Activated CD4-positive, alpha-beta T cell treated with anti-CD3 and anti-CD28 coated beads, Interleukin-2, amount 50 U/mL, for 48 hours (primary cell): ENCODE data around the gene BCKDK.
"Not testable (repeated sequence)": the region's sequence is repeated elsewhere in the genome, so short reads cannot be mapped to it uniquely, and the experiment has no call there.

Experiments used
- DNase-seq, 2 experiments: peaks; one replicate each; pipeline ENCODE4 v3.0.0-alpha.2; 2020

Gene BCKDK

DNA sequence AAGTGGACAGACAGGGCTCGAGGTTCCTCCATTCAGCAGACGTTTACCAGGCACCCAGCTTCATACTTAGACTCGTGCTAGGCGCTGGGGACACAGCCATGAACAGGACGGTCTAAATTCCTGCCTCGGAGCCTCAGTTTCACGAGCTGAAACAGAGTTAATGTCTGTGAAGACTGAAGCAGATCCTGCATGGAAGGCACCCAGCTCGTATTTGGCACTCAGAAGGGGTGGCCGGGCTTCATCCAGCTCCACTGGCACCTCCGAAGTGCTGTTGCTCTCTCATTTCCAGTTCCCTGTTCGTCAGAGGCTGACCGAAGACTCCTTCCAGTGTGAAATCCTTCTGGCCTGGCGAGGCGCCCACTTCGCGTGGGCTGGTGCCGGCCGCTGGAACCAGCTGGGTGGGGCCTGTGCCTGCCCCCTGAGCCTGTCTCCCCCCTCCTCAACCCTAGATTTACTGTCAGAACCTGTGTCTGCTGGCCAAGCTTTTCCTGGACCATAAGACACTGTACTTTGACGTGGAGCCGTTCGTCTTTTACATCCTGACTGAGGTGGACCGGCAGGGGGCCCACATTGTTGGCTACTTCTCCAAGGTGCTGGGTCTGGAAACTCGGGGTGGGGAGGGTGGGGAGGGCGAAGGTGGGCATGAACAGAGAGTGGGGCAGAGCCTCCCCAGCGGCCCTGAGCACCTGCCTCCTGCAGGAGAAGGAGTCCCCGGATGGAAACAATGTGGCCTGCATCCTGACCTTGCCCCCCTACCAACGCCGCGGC is 21.6 kb downstream of the BCKDK start:
- no peak for DNase-seq

DNA sequence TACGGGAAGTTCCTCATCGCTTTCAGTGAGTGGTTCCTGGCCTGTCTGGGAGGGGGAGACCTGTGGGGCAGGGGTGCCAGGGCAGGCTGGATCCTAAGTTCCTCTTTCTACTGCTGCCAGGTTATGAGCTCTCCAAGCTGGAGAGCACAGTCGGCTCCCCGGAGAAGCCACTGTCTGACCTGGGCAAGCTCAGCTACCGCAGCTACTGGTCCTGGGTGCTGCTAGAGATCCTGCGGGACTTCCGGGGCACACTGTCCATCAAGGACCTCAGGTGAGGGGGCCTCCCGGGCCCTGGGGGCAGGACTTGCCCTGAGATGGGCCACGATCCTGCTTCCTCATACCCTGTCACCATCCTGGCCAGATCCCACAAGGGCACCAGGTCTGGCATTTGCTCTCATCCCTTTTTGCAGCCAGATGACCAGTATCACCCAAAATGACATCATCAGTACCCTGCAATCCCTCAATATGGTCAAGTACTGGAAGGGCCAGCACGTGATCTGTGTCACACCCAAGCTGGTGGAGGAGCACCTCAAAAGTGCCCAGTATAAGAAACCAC is 22.2 kb downstream of the BCKDK start:
- DNase-seq: no peak

DNA sequence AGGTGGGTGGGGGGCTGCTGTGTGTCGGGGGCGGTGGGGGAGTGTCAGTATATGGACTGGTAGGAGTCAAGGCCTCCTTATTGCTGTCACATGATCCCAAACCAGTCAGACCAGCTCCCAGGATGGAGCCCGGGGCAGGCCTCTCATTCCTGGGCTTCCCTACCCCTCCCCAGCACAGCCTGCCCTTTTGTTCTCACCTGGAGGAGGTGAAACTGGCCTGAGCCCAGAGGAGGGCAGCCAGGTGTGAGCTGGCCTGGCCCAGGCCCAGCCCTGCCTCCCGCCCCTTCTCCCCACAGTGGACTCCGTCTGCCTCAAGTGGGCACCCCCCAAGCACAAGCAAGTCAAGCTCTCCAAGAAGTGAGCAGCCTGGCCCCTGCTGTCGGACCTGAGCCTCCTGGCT is 22.7 kb downstream of the BCKDK start:
- no peak for DNase-seq

DNA sequence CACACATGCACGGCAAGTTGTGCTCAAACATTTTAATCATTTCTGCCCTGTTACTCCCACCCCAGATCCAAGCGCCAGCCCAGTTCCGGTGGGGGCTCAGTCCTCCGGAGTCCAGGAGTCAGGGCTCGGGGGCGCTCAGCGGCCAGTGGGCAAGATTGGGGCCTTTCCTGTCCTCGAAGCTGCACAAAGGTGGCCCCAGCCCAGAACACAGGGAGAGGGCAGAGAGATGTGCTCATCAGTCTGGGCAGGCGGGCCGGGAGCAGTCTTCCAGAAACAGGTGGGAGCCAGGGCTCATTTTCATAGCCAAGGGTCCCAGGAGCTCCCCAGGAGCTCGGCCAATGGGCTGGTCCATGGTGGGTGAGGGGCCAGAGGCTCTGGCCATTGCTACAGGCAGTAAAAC is 23.2 kb downstream of the BCKDK start:
- no peak for DNase-seq

DNA sequence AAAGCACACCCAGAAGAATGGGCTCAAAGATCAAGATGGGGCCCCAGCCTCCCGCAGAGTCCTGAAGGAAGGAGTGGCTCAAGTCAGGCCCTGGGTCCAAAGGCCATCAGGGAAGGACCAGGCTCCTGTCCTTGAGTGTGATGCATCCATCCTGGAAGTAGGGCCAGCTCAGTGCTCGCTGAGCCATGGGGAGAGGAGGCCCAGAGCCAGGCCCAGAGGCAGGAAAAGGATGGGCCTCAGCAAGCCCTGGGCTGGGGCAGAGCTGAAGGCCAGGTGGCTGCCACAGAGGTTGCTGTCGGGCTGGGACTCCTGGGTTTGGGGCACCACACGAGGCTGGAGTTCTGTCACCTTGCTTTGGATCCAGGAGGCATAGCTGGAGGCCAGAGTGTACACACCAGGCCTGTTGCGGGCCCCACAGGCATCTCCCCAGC is 23.7 kb downstream of the BCKDK start:
- DNase-seq: no peak

DNA sequence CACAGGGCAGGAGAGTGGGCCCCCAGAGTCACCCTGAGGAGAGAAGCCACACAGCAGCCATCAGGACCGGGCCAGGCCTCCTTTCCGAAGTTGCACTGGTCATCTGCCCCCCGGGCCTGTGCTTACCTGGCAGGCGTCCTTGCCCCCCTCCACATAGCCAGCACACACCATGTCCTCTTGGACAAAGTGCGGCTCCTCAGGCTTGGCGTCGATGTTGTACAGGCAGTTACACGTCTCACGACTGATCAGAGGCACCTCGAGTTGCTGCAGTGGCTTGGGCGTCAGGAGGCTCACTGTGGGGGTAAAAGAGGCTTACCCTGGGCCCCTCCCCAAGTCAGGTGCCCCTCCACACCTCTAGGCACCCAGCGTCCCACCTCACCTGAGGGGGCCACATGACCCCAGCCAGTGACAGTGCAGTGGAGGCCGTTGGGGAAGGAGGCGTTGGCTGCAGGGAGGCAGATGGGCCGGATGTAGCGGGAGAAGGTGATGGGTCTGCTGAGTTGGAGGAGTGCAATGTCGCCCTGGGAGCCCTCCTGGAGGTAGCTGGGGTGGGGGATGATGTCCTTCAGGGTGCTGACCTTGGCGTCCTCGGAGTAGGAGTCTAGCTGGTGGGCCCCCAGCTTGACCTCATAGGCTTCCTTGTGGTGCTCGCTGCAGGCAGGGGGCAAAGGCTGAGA is 24.3 kb downstream of the BCKDK start:
- no peak for DNase-seq

DNA sequence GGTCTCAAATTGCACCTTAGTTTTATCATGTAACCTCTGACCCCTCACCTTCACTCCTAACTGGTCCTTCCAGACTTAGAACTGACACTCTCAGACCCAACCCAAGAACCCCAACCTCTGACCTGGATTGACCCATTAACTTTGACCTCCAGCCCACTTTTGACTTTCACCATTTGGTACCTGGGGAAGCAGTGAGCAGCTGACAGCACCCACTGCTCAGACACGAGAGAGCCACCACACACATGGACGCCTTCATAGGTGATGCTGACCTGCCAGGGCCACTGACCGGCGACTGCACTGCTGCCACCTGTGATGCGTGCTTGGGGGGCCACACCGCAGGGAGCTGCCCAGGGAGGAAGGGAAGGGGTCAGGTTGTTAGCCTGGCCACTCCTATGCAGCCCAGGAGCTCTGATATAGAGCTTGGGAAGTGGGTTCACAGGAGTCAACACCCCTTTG is 24.9 kb downstream of the BCKDK start:
- DNase-seq: no peak

DNA sequence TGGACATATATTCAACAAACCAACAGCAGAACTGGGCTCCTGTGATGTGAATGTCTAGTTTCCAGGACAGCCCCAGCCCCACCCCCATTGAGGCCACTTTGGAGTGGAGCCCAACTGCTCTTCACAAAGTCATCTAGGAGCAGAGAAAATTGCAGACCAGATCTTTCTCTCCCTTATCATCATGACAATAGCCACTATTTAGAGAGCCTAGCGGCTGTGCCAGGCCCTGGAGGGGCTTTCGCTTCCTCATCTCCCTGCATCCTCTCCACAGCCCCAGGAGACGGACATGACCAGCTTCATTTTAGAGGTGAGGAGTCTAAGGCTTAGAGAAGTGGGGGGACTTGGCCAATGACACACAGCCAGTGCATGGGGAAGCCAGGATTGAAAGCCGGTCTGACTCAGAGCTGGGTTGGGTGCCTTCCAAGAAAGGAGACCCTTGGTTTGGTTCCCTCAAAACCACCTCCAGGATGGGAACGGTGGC is 25.9 kb downstream of the BCKDK start:
- DNase-seq: no peak

DNA sequence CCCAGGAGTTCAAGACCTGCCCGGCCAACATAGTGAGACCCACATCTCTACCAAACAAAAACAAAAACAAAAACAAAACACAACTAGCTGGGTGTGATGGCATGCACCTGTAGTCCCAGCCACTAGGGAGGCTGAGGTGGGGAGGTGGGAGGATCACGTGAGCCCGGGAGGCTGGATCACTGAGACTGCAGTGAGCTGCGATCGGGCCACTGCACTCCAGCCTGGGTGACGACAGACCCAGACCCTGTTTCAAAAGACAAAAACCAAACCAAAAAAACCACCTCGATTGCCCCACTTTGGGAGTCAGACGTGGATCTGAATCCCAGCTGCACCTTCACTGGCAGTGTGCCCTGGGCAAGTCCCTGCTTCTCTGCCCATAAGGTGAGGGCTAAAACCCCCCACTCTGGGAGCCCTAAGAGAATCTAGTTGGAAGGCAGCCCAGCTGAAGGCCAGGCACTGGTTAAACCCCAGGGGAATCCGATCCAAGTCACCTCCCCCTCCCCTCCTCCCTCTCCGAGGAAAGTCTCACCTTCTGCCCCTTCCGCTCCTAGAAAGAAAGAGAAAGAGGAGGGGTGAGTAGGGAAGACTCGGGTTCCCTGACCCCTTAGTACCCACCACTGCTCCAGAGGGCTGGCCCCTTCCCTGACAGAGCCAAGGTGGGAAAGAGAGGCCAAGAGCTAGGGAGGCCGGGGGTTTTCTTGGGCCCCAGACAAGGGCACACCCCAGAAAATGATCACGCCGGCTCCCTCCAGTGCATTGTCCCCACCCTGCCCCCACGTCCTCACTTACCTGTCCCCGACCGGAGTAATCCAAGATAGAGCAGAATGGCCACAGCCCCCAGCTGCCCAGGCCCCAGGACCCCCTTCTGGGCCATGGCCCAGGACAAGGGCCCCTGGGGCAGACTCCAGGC is 26.7 kb downstream of the BCKDK start:
- no peak for DNase-seq

DNA sequence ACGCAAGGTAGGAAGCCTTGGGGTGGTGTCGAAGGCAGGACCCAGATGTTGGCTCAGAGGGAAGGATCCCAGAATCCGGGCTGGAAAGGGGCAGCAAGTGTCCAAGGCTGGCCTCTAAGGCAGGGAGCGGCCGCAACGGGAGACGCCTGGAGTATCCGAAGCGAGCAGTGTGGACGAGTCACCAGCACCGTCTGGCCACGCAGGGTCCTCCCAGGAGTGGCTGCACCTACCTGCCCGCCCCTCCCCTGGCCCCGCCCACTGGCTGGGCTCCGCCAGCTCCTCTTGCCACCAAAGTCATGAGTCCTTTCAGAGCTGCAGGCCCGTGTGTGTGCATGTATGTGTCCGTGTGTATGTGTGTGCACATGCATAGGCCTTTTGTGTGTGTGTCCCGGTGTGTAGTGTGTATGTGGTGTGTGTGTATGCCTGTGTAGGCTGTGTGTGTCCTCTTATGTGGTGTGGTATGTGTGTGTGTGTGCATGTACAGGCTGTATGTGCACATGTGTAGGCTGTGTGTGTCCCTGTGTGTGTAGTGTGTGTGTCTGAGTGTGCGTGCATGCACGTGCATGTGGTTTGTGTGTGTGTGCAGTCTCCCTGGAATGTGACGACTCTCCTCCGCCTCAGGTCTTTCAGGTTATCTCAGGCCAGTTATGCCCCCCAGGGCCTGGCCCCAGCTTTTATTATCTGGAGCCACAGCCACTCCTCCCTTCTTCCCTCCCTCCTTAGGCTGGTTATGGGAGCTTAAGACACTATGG is 27.5 kb downstream of the BCKDK start, which contains the start of gene PRSS8:
PRSS8 (minus strand) TSS at position 193 of the 752 bp plus-strand sequence. CDS start 229 bp downstream, outside the sequence.
- DNase-seq: no peak

DNA sequence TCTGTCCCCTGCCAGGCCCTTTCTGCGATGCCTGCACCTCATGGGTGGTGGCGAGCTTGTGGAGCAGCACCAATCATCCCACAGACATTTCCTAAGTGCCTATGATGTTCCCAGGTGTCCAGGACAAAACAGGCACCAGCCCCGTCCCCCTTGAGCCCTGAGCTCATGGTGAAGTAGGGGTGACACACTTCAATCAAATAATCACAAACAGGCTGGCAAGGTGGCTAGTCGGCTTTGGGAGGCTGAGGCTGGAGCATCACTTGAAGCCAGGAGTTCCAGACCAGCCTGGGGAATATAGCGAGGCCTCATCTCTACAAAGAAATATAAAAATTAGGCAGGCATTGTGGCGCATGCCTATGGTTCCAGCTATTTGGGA is 28.1 kb downstream of the BCKDK start:
- DNase-seq: no peak

DNA sequence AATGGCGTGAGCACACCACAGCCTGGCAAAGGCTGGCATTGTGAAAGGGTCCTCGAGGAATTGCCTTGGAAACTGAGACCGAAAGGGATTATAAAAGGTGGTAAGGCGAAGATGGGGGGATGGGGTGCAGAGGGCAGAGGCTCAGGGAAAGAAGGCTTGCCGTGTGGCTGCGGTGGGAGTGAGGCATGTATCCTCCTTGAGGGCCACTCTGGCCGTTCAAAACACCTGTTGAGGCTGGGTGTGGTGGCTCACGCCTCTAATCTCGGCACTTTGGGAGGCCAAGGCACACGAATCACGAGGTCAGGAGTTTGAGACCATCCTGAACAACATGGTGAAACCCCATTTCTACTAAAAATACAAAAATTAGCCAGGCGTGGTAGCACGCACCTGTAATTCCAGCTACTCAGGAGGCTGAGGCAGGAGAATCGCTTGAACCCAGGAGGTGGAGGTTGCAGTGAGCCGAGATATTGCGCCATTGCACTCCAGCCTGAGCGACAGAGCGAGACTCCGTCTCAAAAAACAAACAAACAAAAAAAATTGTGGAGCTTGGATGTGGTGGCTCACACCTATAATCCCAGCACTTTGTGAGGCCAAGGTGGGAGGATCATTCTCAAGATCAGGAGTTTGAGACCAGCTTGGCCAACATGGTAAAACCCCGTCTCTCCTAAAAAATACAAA is 28.8 kb downstream of the BCKDK start:
- not testable (repeated sequence) for DNase-seq

DNA sequence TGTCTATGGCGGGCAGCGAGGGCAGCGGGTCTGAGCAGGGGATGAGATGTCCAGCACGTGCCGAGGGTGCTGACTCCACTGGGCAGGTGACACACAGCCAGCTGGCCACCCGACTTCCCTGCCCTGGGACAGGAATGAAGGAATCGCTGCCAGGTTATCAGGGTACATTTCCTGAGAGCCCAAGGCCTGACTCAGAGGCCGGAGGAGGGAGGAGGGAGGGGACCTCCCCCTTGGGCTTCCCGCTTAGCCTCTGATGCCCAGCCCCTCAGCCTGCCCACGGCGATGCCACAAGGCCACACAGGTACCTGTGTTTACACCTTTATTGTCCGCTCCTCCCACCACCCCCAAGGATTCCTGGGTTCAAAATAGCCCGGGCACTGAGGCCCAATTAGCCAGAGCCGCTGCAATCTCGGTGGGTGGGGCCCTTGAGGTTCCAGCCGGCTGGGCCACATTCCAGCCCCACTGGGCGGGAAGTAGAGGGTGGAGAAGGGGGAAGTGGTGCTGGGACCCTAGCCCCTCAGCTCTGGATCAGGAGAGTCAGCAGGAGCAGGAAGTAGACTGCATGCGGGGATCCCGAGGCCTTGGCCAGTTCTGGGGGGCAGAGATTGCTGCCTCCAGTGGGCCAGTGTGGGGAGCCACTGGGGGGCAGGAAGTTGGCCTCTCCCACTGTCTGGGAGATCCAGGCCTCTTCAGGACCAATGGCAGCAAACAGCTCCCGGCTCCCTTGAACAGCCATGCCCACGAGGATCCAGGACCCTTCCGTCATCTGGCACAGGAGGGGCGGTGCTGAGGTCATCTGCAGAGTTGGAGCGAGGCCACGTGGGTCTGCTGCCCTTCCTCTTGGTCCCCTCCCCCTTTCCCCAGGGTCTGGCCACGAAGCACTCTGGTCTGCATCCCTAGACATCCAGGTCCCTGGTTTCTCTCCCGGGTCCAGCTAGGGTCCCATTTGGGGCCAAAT is 30.7 kb downstream of the BCKDK start:
- DNase-seq: no peak

DNA sequence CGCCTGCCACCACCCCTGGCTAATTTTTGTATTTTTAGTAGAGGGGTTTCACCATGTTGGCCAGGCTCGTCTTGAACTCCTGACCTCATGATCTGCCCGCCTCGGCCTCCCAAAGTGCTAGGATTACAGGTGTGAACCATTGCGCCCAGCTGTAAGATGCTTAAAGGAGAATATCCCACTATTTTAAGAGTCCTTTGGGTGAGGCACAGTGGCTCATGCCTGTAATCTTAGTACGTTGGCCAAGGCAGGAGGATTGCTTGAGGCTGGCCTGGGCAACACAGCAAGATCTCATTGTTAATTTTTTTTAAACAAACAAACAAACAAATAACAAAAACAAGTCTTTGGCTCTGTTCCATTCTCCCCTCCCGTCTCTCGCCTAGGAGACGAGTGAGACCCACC is 32.9 kb downstream of the BCKDK start:
- not testable (repeated sequence) for DNase-seq

DNA sequence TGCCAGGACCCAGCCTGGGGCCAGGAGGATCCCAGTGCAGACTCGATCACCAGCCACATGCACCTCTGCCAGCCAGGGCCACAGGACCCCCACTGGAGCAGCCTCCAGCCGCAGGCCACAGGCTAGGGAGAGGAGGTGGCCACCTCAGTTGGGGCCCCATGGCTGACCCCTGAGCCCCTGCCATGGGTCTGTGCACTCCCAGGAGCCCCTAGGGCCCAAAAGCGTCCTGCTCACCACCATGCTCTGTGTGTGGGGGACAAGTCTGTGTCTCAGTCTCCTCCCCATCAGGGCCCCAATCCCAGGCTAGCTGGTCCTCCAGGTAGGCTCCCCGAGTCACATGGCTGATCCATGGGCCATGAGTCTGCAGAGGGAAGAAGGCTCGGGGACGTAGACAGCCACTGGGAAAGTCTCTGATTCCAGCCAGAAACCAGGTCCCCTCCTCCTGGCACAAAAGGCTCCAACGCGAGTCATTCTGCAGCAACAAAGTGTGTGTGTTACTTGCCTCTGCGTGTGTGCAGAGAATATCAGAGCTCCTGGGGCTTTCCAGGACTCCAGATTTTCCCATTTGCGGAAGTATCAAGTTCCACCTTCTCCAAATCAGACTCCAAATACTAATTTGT is 33.4 kb downstream of the BCKDK start:
- DNase-seq: no peak

DNA sequence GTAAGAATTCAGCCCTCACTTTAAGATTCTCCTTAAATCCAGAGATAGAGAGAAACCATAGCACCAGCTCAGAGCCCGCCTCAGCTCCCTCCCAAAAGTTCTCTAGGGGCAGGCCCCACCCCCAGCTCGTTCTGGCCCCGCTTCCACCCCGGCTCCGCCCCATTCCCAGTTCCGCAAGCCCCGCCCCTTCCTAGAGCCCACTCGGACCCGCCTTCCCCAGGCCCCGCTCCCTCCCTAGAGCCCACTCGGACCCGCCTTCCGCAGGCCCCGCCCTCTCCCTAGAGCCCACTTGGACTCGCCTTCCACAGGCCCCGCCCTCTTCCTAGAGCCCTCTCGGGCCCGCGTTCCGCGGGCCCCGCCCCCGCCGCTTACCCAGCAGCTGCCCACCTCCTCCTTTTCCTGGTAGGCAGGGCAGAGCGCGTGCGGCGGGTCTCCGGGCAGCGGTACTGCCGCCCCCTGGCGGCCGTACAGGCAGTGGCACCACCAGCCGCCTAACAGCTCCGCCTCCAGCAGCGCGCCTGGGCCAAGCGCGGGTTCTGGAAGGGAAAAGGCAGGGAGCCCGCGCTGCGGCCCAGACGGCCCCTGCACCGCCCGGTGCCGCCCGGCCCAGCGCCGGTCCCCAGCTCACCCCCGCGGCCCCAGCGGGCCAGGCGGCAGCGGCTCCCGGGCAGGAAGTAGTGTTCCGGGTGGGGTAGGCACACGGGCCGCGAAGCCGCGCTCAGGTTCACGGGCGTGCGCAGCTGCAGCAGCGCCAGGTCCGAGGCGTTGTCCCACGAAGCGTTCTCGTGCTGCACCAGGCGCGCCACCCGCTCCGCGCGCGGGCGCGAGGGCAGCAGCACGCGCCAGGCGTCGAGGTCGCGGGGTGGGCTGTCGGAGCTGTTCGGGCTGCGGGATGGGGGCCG is 34.2 kb downstream of the BCKDK start:
- peak; percentile 99 to 100 for DNase-seq

DNA sequence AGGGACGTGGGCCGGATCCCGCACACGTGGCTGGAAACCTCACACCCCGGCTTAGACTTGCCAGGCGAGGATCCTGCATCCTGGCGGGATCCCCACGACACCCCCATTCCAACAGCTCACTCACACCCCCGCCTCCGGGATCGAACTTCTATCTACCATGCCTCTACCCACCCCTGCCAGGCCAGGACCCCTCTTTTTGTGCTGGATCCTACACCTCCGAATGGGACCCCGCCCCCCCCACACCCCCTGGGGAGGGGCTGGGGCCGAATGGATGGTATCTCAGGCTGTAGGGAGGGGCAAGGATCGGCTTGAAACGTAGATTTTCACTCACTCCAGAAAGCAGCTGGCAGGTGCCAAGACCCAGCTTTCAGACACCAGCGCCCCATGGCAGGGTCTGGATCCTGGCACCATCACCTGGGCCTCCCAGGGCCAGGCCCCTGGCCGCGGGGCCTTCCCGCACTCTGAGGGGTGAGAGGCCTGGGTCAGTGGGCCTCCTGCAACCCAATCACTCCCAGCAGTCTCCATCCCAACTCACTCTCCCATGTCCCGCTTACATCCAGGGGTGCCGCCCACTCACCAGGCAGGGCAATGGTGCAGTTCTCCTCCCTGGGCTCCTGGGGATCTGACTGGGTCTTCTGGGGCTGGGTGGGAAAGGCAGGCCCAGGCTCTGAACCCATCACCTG is 35.0 kb downstream of the BCKDK start:
- no peak for DNase-seq

DNA sequence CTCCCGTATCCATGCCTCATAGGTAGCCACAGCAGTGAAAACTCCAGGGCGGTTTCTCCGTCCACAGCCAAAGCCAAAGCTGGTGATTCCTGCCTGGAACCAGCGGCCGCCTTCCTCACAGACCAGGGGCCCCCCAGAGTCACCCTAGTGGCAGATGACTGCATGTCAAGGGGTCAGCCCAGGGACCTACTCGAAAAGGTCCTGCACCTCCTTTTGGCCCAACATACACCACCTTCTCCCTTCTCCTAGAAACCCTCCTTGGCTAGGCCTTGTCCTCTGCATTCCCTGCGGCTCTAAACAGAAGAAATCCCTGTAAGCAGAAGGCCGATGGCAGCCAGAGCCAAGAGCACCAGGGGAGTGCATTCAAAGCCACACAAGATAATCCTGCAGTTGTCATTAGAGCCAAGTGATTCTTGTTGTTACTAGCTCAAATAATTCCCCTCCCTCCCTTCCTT is 35.5 kb downstream of the BCKDK start:
- no peak for DNase-seq
